ENCODE measurements around the gene FTCDNL1. TPM values are rescaled to one million over a fixed set of nuclear protein-coding genes. Genes with fewer than 3 reads are reported as not detected.

Gene FTCDNL1
- total RNA-seq, 2 donors from 2014 or later, result 0.70 to 1.5 TPM

GRCh38 chr2:199851883-199852282 is 891 bp upstream of the FTCDNL1 start:
- Histone ChIP-seq H3K27ac (ENCODE audit: low read depth, low read length) (no peak overlapping the region), H3K9me3 (ENCODE audit: control insufficient read depth, low read length) (no peaks in the 10 kb centered on the region), H3K27me3 (ENCODE audit: control insufficient read depth, insufficient read depth, low read length, poor library complexity, severe bottlenecking) (peaks cover 24% of the 10 kb centered on the region), H3K36me3 (ENCODE audit: control insufficient read depth, insufficient read depth, low read length) (no peaks in the 10 kb centered on the region), H3K4me3 (ENCODE audit: low read length) (no peak overlapping the region), H3K4me1 (ENCODE audit: control insufficient read depth, insufficient read depth, low read length) (no peaks in the 10 kb centered on the region), H3K9ac (ENCODE audit: extremely low read depth, low read length, poor library complexity, severe bottlenecking) (no peak overlapping the region)
- DNase-seq, result no peak
- H3K9me3 Mint-ChIP-seq, result no peaks in the 10 kb centered on the region
- H3K36me3 Mint-ChIP-seq (ENCODE audit: low read depth), result no peaks in the 10 kb centered on the region
- peaks cover 24% of the 10 kb centered on the region for H3K27me3 Mint-ChIP-seq (ENCODE audit: insufficient read depth)
- TF ChIP-seq CTCF (conservative IDR thresholded peaks at IDR 0.05), result no peak
- no peak overlapping the region for H3K4me3 Mint-ChIP-seq
- no peak overlapping the region for H3K27ac Mint-ChIP-seq
- peaks cover 3% of the 10 kb centered on the region for H3K4me1 Mint-ChIP-seq
- WGBS, 2 experiments (ENCODE audit: insufficient coverage in 1 of 2, insufficient read length in 1 of 2), result 92% methylated on average over 2 of the region's 2 CpGs; no CpG with 5 or more reads in 1 of the 2 experiments

DNA sequence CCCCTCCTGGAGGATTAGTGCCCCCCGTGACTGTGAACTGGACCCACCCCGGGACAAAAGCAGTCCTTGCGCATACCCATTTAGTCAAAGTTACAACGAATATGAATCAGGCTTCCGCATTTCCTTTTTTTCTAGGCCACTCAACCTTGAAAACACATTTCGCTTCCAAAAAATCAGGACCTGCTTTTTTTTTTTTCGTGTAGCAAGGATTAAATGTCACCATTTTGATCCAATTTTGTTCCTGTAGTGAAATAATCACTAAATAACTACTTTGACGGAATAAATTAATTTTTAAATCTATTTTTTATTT is 464 bp upstream of the FTCDNL1 start:
- no peak for DNase-seq
- peak overlapping the region; percentile 76 for H3K4me3 Mint-ChIP-seq
- TF ChIP-seq CTCF (conservative IDR thresholded peaks at IDR 0.05), result peak; percentile 36
- Histone ChIP-seq H3K27me3 (ENCODE audit: control insufficient read depth, insufficient read depth, low read length, poor library complexity, severe bottlenecking) (peaks cover 24% of the 10 kb centered on the region), H3K27ac (ENCODE audit: low read depth, low read length) (no peak overlapping the region), H3K4me1 (ENCODE audit: control insufficient read depth, insufficient read depth, low read length) (no peaks in the 10 kb centered on the region), H3K9ac (ENCODE audit: extremely low read depth, low read length, poor library complexity, severe bottlenecking) (no peak overlapping the region), H3K9me3 (ENCODE audit: control insufficient read depth, low read length) (no peaks in the 10 kb centered on the region), H3K36me3 (ENCODE audit: control insufficient read depth, insufficient read depth, low read length) (no peaks in the 10 kb centered on the region), H3K4me3 (ENCODE audit: low read length) (peak overlapping the region; percentile 84)
- H3K4me1 Mint-ChIP-seq, result peaks cover 3% of the 10 kb centered on the region
- H3K27me3 Mint-ChIP-seq (ENCODE audit: insufficient read depth), result peaks cover 24% of the 10 kb centered on the region
- WGBS, 2 experiments (ENCODE audit: insufficient coverage in 1 of 2, insufficient read length in 1 of 2), result 36% methylated on average over 3 to 7 of the region's 8 CpGs
- H3K36me3 Mint-ChIP-seq (ENCODE audit: low read depth), result no peaks in the 10 kb centered on the region
- H3K9me3 Mint-ChIP-seq, result no peaks in the 10 kb centered on the region
- H3K27ac Mint-ChIP-seq, result peak overlapping the region; percentile 82

GRCh38 chr2:199850218-199850717 is 724 bp downstream of the FTCDNL1 start:
- no peak overlapping the region for H3K27ac Mint-ChIP-seq
- H3K27me3 Mint-ChIP-seq (ENCODE audit: insufficient read depth), result peaks cover 24% of the 10 kb centered on the region
- Histone ChIP-seq H3K27me3 (ENCODE audit: control insufficient read depth, insufficient read depth, low read length, poor library complexity, severe bottlenecking) (peaks cover 24% of the 10 kb centered on the region), H3K9ac (ENCODE audit: extremely low read depth, low read length, poor library complexity, severe bottlenecking) (peak overlapping the region; percentile 30), H3K9me3 (ENCODE audit: control insufficient read depth, low read length) (no peaks in the 10 kb centered on the region), H3K36me3 (ENCODE audit: control insufficient read depth, insufficient read depth, low read length) (no peaks in the 10 kb centered on the region), H3K4me3 (ENCODE audit: low read length) (peak overlapping the region; percentile 84), H3K27ac (ENCODE audit: low read depth, low read length) (no peak overlapping the region), H3K4me1 (ENCODE audit: control insufficient read depth, insufficient read depth, low read length) (no peaks in the 10 kb centered on the region)
- peaks cover 3% of the 10 kb centered on the region for H3K4me1 Mint-ChIP-seq
- no peak for DNase-seq
- H3K36me3 Mint-ChIP-seq (ENCODE audit: low read depth), result no peaks in the 10 kb centered on the region
- H3K9me3 Mint-ChIP-seq, result no peaks in the 10 kb centered on the region
- no peak for TF ChIP-seq CTCF (conservative IDR thresholded peaks at IDR 0.05)
- WGBS, 2 experiments (ENCODE audit: insufficient coverage in 1 of 2, insufficient read length in 1 of 2), result 22 to 48% methylated on average over 2 to 12 of the region's 12 CpGs
- H3K4me3 Mint-ChIP-seq, result peak overlapping the region; percentile 76

Measured in endodermal cell (in vitro differentiated cells).